ENCODE data around the gene CEP120. TPM values are rescaled to one million over a fixed set of nuclear protein-coding genes. Genes with fewer than 3 reads are reported as not detected.
"Not testable (repeated sequence)": the region's sequence is repeated elsewhere in the genome, so short reads cannot be mapped to it uniquely, and the experiment has no call there.

CEP120 gene
- total RNA-seq, 1 experiment from 2014 or later = 24.0 TPM

DNA sequence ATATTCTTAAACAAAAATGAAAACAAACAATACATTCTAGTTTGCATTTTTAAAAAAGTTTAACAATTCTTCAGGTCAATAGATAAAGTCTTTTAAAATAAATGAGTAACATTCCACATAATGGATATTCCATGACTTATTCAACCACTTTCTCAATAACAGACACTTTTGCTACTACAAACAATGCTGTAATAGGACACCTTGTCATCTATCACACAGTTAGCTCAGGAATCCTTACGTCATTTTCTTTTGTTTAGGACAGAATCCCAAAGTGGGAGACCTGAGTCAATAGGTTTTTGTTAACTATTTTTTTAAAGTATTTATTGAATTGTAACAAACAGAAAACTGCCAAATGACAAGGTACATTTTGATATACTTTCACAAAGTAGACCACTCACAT lies 72.5 kb downstream of the CEP120 start:
- DNase-seq (ENCODE audit: low spot score) = no peak
- in situ Hi-C loops (cut with HindIII; ENCODE audit: low sequenced_read_pairs) = no loop called here

DNA sequence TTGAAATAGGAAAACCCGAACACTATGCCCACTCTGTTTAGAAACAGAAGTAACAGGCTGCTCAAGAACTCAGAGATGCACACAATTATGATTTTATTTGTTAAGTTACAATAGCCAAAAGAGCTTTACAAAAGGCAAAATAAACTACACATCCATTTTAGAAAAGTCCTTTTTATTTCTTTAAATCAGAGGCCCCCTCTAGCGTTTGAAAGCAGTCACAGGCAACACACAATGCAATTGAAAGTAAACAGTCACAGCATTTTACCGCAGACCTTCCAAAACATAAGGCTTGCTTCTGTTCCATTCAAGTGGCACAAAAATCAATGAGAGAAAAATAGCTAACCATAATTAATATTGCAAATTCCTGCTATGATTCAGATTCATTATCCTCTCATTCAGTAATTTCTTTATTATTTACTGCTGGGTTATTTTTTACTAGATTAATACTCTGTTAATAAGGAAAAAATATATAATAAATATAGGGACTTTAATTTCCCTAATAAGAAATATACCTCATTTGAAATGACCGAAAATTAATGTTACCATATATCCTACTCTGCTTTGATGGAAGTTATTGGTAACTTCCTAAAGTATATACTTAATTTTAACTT lies 78.3 kb downstream of the CEP120 start:
- in situ Hi-C loops (cut with HindIII; ENCODE audit: low sequenced_read_pairs) = no loop called here
- DNase-seq (ENCODE audit: low spot score) = peak; percentile 21

DNA sequence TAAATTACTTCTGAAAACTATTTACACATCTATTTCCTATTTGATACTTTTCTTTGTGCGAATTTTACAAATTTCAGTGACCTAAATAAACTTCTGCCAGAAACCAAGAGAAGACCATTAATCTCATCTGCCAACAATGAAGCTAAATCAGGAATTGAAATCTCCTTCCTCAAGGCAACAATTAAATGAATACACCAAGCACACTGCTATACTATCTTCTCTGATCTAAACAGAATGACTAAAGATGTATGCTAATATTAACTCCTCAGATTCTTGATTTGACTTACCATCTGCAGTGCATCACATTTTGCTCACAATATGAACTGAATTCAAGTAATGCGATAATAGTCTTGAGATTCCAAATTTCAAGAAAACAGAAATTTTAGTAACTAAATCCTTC lies 82.3 kb downstream of the CEP120 start:
- in situ Hi-C loops (cut with HindIII; ENCODE audit: low sequenced_read_pairs) = no loop called here
- DNase-seq (ENCODE audit: low spot score) = no peak

DNA sequence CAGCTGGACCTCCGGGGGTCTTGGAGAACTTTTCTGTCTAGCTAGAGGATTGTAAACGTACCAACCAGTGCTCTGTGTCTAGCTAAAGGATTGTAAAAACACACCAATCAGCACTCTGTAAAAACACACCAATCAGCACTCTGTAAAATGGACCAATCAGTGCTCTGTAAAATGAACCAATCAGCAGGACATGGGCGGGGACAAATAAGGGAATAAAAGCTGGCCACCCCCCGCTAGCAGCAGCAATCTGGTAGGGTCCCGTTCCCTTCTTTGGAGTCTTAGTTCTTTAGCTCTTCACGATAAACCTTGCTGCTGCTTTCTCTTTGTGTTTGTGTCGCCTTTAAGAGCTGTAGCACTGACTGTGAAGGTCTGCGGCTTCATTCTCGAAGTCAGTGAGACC lies 114.8 kb downstream of the CEP120 start:
- in situ Hi-C loops (cut with HindIII; ENCODE audit: low sequenced_read_pairs); DNase-seq (ENCODE audit: low spot score): not testable (repeated sequence)

DNA sequence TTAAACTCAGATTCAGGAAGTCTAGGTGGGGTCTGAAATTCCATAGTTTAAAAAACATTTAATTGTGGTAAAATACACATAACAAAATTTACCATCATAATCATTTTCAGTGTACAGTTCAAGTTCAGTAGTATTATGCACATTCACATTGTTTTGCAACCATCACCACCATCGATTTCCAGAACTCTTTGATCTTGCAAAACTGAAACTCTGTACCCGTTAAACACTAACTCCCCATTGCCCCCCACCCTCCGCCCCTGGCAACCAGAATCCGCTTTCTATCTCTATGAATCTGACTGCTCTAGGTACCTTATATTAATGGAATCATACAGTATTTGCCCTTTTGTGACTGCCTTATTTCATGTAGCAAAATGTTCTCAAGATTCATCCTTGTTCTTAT lies 117.5 kb downstream of the CEP120 start:
- in situ Hi-C loops (cut with HindIII; ENCODE audit: low sequenced_read_pairs) = no loop called here
- no peak for DNase-seq (ENCODE audit: low spot score)

DNA sequence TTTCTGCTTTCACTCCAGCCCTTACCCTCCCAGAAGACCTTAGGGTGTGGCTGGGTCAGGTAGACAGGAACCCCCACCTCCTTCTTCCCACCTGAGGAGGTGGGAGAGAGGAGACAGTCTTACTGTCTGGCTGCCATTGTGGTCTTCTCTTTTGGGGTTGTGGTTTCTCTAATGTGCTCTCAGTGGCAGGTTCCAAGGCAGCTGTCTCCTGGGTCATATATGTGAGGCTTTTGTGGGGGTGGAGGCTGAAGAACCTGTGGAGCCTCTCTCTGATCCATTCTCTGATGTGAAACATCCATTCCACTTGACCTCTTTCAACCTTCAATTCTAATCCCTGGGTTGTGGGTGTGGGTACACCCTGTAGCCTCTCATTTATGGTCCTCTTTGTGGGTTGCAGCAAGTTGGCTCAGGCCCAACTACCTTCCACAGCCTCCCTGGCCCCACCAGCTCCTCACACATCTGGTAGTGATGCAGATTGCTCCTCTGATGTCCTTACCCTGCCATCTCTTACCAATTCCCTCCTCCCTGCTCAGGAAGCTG lies 118.4 kb downstream of the CEP120 start:
- in situ Hi-C loops (cut with HindIII; ENCODE audit: low sequenced_read_pairs) = no loop called here

DNA sequence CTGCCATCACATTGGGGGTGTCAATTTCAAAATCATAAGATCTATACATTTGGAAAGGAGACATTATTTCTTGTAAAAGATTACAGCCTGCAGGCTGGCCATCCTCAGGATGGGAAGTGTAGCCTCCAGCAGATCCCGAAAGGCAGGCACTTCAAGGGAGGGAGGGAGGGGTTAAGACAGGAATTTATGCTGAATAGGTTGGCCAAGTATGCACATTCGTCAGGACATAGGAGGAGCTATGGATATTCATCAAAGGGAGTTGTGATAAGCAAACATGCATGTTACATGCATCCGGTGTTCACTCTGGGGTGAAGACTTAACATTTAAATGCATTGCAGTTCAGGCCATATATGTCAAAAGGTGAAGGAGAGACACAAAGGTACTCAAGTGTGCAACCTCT lies 119.4 kb downstream of the CEP120 start:
- no peak for DNase-seq (ENCODE audit: low spot score)
- in situ Hi-C loops (cut with HindIII; ENCODE audit: low sequenced_read_pairs) = no loop called here

More for the DNA sequence above, 118.4 kb downstream of the CEP120 start:
- DNase-seq (ENCODE audit: low spot score) = no peak

DNA sequence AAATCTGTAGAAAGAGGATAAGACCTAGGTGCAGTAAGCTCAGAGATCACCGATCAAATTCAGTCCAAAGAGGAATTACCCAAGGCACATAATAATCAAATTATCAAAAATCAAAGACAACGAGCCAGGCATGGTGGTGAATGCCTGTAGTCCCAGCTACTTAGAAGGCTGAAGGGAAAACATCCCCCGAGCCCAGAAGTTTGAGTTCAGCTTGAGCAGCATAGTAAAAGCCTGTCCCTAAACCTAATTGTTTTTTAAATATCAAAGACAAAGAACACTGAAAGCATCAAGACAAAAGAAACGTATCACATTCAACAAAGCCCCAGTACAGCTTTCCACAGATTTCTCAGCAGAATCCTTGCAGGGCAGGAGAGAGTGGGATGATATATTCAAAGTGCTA lies 122.9 kb downstream of the CEP120 start:
- in situ Hi-C loops (cut with HindIII; ENCODE audit: low sequenced_read_pairs) = no loop called here
- DNase-seq (ENCODE audit: low spot score) = no peak

DNA sequence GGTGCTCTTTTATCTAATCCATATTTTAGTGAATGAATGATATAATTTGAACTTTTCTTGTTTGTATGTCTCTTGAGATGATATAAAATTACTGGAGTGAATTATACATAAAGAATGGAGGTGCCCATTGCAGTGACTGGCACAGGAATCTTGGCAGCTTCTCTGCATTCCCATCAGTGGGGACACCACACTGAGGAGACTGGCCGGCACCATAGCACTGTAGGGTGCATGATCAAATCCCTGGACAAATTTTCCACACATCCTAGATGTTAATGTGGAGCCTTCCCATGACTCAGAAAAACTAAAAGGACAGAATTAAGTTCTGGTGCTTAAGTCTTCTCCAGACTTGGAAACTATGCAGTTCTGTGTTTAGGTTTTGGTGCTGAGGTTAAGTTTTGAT lies 124.1 kb downstream of the CEP120 start:
- in situ Hi-C loops (cut with HindIII; ENCODE audit: low sequenced_read_pairs) = no loop called here
- no peak for DNase-seq (ENCODE audit: low spot score)

DNA sequence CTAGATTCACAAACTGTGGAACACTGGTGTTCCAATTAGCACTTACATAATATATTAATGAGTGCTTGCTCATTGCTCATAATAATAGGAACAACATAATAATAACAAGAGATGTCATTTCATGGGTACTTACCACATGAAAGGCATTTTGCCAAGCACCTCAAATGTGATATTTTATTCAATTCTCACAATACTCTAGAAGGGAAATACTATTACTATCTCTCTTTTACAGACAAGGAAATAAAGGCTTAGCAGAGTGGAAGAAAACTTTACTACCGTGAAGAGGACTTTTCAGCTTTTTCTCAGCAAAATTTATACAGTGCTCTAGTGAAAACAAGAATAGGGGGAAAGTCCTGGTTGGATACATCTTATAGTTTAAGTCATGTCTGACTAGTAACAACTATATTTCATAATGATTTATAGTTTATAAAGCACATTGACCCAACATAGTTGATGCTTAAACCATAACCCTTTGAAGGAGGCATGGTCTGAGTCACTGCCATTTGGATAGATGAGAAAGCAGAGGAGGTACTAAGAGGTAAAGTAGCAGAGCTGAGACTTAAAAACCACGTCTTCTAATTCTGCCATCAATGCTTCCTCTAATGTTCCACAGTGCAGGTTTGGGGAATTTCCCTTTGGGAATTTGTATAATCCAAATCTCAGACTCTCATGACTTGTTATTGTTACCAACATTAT lies 124.7 kb downstream of the CEP120 start:
- in situ Hi-C loops (cut with HindIII; ENCODE audit: low sequenced_read_pairs) = no loop called here
- DNase-seq (ENCODE audit: low spot score) = no peak

DNA sequence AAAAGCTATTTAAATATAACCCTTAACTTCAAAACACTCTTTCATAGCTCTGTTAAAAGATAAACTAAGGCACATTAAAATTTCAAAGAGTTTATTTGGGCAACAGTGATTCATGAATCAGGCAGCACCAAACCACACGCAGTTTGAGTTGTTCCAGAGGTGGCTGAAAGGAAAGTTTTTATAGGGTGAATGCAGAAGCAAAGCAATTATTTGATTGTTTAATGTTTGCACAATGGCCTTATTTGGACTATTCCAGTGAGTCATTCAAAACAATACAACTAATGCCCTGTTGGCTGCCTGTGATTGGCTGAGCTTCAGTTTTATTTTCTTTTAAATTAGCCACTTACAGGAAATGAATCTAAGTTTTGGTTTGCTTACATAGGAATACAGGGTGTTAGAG lies 125.3 kb downstream of the CEP120 start:
- in situ Hi-C loops (cut with HindIII; ENCODE audit: low sequenced_read_pairs) = no loop called here
- DNase-seq (ENCODE audit: low spot score) = no peak

DNA sequence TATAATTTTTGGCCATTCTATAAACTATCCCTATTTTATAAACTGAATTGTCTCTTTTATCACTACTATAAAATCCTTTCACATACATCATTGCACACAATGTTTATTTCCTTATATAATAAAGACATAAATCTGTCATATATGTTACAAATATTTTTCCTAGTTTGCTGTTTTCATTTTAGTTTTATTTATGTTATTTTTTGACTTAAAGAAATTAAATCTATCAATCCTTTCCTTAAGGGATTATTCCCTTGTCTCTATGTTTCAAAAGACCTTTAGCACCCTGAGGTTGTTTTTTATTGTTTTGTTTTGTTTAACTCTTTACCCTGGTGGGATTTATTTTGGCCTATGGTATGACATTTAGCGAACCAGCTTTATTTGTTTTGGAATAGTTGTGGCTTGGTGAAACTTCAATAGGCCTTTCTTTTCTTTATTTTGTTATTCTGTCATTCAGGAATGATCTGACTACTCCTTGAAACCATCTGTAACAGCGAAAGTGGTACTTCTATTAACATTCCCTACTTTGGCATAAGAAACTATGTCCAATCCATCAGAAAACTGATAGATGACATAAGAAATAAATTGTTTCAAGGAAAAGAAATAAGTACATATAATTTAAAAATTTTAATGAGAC lies 125.9 kb downstream of the CEP120 start:
- in situ Hi-C loops (cut with HindIII; ENCODE audit: low sequenced_read_pairs) = no loop called here
- no peak for DNase-seq (ENCODE audit: low spot score)

Other genes starting within 250 kb of the CEP120 start
- 23.8 and 30.0 TPM in 2 replicates for gene CSNK1G3, start 88.8 kb upstream of the CEP120 start, total RNA-seq (2014; rRNA removed; shearing (Covaris generic))

All from G401 (cell line).